IMR-90 (cell line): ENCODE results near the gene C1QL1.

Source experiments
- CEBPB ChIP-seq: IDR thresholded peaks from 2 replicates; pipeline ENCODE4 v1.6.1; 2012; ENCODE audit warnings: low read depth, low read length, improper control_type of control experiment
- CTCF ChIP-seq: conservative IDR thresholded peaks from 2 replicates; pipeline ENCODE4 v1.5.1; 2012; ENCODE audit warnings: mild to moderate bottlenecking, low read depth, low read length, improper control_type of control experiment
- MXI1 ChIP-seq: IDR thresholded peaks from 2 replicates; pipeline ENCODE4 v1.6.1; 2012; ENCODE audit warnings: low read depth, mild to moderate bottlenecking, low read length, moderate library complexity, borderline replicate concordance
- SMC3 ChIP-seq: fragments of 150-350 bp; IDR thresholded peaks from 2 replicates; pipeline ENCODE4 v1.6.1; 2016; ENCODE audit warnings: low read depth, mild to moderate bottlenecking, antibody characterized with exemption, low read length, moderate library complexity

- TF ChIP-seq CTCF (no peak), SMC3 (no peak), MXI1 (no peak), CEBPB (no peak)
These were observed at the start of gene C1QL1 for GRCh38 chr17:44968225-44969143.
